Measurements from ENCODE around the gene CADPS2.

GRCh38 chr7:122314284-122314683, 572.0 kb downstream of the CADPS2 start:
- no peak for TF ChIP-seq CTCF (IDR thresholded peaks at IDR 0.05)
- no peak for TF ChIP-seq EZH2 (IDR thresholded peaks at IDR 0.05; ENCODE audit: borderline replicate concordance, insufficient read depth, low read depth, low read length, poor library complexity, severe bottlenecking)
